ENCODE data around the gene MYBBP1A.
A peak's percentile ranks its signal among the peaks of the same experiment; 100 is the strongest.

MYBBP1A gene

DNA sequence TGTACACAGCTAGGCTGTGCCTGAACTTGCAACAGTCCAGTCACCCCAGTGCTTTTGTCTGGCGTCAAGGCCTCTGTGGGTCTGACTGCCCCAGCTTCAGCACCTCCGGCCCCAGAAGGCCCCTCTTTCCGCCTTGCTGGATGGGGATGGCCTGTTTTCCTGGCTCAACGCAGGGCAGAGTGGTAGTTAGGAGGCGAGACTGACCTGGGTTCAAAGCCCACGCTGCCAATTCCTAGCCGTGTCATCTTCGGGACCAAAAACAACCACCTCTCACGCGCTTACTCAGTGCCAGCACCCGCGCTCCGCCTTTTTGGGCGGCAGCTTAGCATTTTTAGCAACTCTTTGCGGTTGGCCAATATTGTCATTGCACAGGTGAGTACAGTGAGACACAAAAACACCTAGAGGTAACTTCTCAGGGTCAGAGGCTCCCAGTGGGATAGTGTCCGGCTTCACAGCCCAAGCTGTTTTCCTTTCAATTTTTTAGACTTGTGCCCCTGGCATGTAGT is 4.6 kb downstream of the MYBBP1A start:
- TF ChIP-seq, protein P1, sequence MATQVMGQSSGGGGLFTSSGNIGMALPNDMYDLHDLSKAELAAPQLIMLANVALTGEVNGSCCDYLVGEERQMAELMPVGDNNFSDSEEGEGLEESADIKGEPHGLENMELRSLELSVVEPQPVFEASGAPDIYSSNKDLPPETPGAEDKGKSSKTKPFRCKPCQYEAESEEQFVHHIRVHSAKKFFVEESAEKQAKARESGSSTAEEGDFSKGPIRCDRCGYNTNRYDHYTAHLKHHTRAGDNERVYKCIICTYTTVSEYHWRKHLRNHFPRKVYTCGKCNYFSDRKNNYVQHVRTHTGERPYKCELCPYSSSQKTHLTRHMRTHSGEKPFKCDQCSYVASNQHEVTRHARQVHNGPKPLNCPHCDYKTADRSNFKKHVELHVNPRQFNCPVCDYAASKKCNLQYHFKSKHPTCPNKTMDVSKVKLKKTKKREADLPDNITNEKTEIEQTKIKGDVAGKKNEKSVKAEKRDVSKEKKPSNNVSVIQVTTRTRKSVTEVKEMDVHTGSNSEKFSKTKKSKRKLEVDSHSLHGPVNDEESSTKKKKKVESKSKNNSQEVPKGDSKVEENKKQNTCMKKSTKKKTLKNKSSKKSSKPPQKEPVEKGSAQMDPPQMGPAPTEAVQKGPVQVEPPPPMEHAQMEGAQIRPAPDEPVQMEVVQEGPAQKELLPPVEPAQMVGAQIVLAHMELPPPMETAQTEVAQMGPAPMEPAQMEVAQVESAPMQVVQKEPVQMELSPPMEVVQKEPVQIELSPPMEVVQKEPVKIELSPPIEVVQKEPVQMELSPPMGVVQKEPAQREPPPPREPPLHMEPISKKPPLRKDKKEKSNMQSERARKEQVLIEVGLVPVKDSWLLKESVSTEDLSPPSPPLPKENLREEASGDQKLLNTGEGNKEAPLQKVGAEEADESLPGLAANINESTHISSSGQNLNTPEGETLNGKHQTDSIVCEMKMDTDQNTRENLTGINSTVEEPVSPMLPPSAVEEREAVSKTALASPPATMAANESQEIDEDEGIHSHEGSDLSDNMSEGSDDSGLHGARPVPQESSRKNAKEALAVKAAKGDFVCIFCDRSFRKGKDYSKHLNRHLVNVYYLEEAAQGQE (IDR thresholded peaks at IDR 0.05; ENCODE audit: low read depth) = no peak
- TF ChIP-seq EP300 (IDR thresholded peaks at IDR 0.05; ENCODE audit: borderline replicate concordance) (no peak), YY1 (IDR thresholded peaks at IDR 0.05; ENCODE audit: low read depth) (no peak), TEAD4 (IDR thresholded peaks at IDR 0.05) (no peak), ZBTB7A (IDR thresholded peaks at IDR 0.05; ENCODE audit: low read depth) (no peak), NFIC (IDR thresholded peaks at IDR 0.05) (no peak), EGR1 (IDR thresholded peaks at IDR 0.05) (no peak), MAX (IDR thresholded peaks at IDR 0.05) (no peak)

- TF ChIP-seq CREB1 (IDR thresholded peaks at IDR 0.05; ENCODE audit: low read depth) = no peak
- TF ChIP-seq TEAD4 (IDR thresholded peaks at IDR 0.05) = no peak
- TF ChIP-seq EGR1 (IDR thresholded peaks at IDR 0.05) = no peak
- TF ChIP-seq TAF1 (IDR thresholded peaks at IDR 0.05; ENCODE audit: low read depth) = no peak
- TF ChIP-seq EP300 (IDR thresholded peaks at IDR 0.05; ENCODE audit: borderline replicate concordance) = no peak
- no peak for TF ChIP-seq MAX (IDR thresholded peaks at IDR 0.05)
- TF ChIP-seq, protein P1 (IDR thresholded peaks at IDR 0.05; ENCODE audit: low read depth) = no peak
These were observed 5.2 kb downstream of the MYBBP1A start for GRCh38 chr17:4549781-4550533.

DNA sequence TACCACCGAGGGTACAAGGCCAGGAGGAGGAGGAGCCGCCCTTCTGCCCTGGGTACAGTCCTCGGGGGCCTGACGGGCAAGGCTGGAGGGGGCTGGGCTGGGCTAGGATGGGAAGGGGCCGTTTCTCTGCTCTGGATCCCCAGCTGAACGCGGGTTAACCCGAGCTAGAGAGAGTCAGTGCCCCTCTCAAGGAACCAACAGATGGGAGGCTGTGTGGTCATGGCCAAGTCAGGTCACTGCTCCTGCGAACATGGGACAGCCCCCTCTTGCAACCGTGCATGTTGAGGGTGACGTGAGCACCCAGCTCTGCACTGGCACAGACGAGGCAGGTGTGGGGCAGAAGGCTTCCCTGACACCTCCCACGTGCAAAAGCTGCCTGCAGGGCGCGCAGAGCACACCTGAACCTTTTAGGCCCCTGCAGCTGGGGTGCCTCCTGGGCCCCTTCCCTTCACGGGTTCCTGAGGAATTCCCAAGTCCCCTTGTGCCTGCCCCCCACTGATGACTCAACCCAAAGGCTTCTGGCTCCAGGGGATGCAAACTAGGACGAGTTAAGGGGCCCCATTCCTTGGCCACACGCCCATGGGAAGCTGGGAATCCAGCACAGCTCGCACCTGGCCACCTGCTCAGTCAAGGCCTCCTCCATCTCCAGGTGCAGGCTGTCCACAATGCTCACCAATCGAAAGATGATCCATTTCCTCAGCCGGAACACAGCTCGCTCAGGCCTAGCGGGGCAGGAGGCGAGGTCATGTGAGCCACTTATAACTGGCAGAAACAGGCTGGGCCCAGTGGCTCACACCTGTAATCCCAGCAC is 6.3 kb downstream of the MYBBP1A start:
- TF ChIP-seq MAX (IDR thresholded peaks at IDR 0.05) (no peak), USF1 (IDR thresholded peaks at IDR 0.05) (peak; percentile 55), TAF1 (IDR thresholded peaks at IDR 0.05; ENCODE audit: low read depth) (no peak), CREB1 (IDR thresholded peaks at IDR 0.05; ENCODE audit: low read depth) (no peak), FOXM1 (IDR thresholded peaks at IDR 0.05; ENCODE audit: borderline replicate concordance, low read depth) (no peak), TCF12 (IDR thresholded peaks at IDR 0.05; ENCODE audit: low read depth) (peak; percentile 64; the same call in 1 of the 2 replicates), ZBTB7A (IDR thresholded peaks at IDR 0.05; ENCODE audit: low read depth) (no peak), EP300 (IDR thresholded peaks at IDR 0.05; ENCODE audit: borderline replicate concordance) (peak; percentile 25; the same call in 1 of the 2 replicates), TEAD4 (IDR thresholded peaks at IDR 0.05) (no peak), NFIC (IDR thresholded peaks at IDR 0.05) (peak; percentile 50; the same call in 1 of the 2 replicates), CEBPB (IDR thresholded peaks at IDR 0.05) (no peak)

- TF ChIP-seq NFIC (IDR thresholded peaks at IDR 0.05) (no peak), RAD21 (IDR thresholded peaks at IDR 0.05; ENCODE audit: low read depth) (no peak)
These were observed 7.1 kb downstream of the MYBBP1A start for GRCh38 chr17:4548061-4548461.

DNA sequence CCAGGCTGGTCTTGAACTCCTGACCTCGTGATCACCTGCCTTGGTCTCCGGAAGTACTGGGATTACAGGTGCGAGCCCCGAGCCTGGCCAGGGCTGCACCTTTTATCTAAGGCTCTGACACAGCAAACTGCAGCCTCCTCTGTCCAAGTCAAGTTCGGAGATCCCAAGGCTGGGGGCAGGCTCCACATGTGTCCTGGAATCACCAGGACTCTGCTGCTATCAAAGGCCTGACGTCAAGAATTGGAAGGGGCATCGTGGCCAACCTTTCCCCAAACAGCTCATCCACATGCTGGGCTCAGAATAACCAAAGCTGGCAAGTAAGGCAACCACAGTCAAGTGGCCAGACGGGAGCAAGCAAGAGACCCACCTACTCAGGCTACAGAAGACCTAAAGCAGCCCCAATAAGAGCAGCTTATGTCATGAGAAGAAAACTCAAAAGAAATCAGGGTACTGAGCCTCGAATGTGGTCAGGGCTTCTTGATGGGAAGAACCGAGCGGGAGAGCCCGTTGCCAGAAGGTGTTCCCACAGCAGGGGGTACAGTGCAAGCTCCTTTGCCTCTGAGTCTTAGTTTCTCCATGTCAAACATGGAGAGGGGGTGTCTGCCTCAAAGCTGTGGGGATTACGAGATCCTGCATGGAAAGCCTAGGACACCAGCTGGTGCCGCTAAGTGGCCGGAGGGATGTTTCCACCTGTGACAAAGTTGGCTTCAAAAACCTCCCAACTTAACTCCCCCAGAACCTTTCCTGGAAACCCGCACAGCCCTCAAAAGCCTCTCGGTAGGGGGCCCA is 7.9 kb downstream of the MYBBP1A start:
- no peak for TF ChIP-seq RAD21 (IDR thresholded peaks at IDR 0.05; ENCODE audit: low read depth)
- no peak for TF ChIP-seq CEBPB (IDR thresholded peaks at IDR 0.05)
- no peak for TF ChIP-seq EP300 (IDR thresholded peaks at IDR 0.05; ENCODE audit: borderline replicate concordance)
- no peak for TF ChIP-seq FOXM1 (IDR thresholded peaks at IDR 0.05; ENCODE audit: borderline replicate concordance, low read depth)
- TF ChIP-seq, protein P1 (IDR thresholded peaks at IDR 0.05; ENCODE audit: low read depth) = no peak
- TF ChIP-seq CREB1 (IDR thresholded peaks at IDR 0.05; ENCODE audit: low read depth) = no peak
- no peak for TF ChIP-seq USF1 (IDR thresholded peaks at IDR 0.05)
- TF ChIP-seq MAX (IDR thresholded peaks at IDR 0.05) = no peak
- TF ChIP-seq TCF12 (IDR thresholded peaks at IDR 0.05; ENCODE audit: low read depth) = no peak
- no peak for TF ChIP-seq EGR1 (IDR thresholded peaks at IDR 0.05)
- TF ChIP-seq NFIC (IDR thresholded peaks at IDR 0.05) = no peak
- no peak for TF ChIP-seq YY1 (IDR thresholded peaks at IDR 0.05; ENCODE audit: low read depth)
- TF ChIP-seq TEAD4 (IDR thresholded peaks at IDR 0.05) = no peak
- TF ChIP-seq ZBTB7A (IDR thresholded peaks at IDR 0.05; ENCODE audit: low read depth) = no peak

All from Ishikawa (cell line).